HG03175 (cell line): ENCODE measurements around the gene MAD1L1.
"Not testable (repeated sequence)": the region's sequence is repeated elsewhere in the genome, so short reads cannot be mapped to it uniquely, and the experiment has no call there.

Source experiments
- ATAC-seq: cut with Tn5 transposase; IDR thresholded peaks from one replicate; pipeline ENCODE4 v1.9.1; 2021; ENCODE audit warnings: mild to moderate bottlenecking, moderate library complexity; ENCODE audit not compliant: unreplicated experiment

The MAD1L1 gene

DNA sequence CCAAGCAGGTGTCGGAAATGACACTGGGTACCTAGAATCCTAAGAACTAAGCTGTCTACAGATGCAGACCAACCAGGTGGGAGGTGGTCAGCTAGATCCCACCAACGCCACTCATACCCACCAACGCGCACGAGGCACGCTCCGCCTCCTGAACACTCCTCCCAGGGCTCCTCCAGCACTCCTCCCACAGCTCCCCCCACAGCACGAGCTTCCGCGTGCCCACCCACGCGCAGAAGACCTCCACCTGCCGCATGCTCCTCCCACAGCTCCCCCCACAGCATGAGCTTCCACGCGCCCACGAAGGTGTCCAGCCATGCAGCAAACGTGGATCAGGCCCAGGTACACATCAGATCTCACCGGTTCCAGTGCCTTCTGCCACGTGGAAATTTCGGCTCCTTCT is 196.0 kb downstream of the MAD1L1 start:
- no peak for ATAC-seq

- ATAC-seq: not testable (repeated sequence)
These were observed 196.5 kb downstream of the MAD1L1 start for GRCh38 chr7:2036201-2036600.

- no peak for ATAC-seq
These were observed 198.2 kb downstream of the MAD1L1 start for GRCh38 chr7:2034291-2035201.

GRCh38 chr7:2033586-2034135 is 199.1 kb downstream of the MAD1L1 start:
- ATAC-seq: no peak

DNA sequence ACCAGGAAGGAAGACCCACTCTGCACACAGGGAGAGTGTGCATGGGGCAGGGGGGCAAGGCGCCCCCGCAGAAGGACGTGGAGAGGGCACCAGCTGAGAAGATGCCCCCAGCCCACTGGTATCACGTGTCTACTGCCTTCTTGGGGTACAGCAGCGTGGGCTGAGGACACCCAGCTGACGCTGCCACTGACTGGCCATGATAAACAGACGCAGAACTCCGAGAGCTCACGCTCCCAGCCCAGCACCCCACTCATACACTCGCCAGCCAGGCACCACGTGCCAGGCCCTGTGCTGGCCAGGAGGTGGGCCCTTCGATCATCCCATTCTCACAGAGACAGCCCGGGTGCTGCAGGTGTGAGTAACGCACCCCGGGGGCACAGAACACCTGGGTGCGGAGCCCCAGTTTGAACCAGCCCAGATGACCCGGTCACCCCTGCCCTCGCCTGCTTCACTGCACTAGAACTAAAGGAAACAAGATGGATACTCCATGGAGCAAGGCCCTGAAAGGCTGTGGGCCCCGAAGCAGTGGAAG is 199.8 kb downstream of the MAD1L1 start:
- no peak for ATAC-seq

DNA sequence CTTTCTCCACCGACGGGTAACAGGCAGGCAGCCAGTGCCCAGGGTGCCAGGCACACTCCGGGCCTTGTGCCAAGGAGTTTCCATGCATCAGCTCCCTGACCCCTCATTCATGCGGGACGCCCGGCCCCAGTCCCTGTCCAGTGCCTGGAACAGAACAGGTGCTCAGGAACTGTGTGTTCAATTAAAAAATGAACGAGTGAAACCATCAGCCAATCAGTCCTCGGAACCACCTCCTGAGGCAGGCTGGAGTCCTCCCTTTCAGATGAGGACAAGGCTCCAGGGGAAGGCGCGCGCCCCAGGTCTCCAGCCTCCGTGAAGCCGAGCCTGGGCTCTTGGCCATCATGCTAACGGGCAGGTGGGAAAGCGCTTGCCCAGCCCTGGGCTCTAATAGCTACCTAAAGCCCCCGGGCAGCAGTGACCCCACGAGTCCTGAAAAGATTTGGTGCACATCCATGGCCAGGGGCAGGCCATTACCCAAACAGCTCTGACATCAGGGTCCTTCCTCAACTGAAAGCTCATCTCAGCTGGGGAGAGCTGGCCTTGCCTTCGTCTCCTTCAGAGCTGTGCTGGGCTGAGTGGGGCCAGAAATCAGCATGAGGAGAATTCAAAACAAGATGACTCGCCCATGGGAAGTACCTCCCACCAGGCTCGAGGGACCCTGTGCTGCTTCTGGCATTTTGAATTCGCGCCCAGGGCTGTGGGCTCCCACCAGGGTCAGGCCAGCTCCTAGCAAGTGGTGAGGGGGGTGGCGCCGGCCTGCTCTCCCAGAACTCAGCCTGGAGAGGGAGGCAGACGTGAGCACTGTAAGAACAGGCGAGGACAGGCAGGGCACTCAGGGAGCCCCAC is 200.5 kb downstream of the MAD1L1 start:
- ATAC-seq: no peak

GRCh38 chr7:2031451-2031845 is 201.3 kb downstream of the MAD1L1 start:
- ATAC-seq: no peak

GRCh38 chr7:2030475-2031450 is 202.0 kb downstream of the MAD1L1 start:
- no peak for ATAC-seq

GRCh38 chr7:2029936-2030335 is 202.8 kb downstream of the MAD1L1 start:
- ATAC-seq: no peak

DNA sequence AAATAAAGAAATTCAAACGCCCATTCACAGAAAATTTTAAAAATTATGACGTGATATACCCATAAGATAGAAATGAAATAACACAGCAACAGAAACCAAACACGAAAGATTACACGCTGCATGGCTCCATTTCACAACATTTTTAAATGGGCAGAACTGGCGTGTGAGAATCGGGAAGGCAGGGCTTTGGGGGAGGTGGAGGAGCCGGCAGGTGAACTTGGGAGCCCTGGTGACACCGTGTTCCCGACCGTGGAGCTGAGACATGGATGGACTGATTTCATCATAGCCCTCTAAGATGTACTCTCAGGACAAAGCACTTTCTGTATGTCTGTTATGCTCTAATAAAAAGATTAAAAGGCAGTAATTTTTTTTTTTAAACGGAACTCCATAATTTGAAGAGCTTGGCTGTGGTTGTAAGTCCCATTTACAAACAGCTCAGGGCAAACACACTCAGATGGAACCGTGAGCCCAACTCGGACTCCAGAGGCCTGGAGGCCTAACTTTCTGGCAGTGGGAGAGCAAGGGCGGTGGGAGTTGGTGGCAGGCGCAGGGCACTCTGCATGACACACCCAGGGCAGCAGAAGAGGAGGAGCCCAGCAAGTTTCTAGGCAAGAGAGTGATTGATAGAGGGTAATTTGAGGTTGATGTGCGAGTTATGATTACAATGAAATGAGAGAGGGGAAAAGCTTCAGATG is 203.4 kb downstream of the MAD1L1 start:
- no peak for ATAC-seq

DNA sequence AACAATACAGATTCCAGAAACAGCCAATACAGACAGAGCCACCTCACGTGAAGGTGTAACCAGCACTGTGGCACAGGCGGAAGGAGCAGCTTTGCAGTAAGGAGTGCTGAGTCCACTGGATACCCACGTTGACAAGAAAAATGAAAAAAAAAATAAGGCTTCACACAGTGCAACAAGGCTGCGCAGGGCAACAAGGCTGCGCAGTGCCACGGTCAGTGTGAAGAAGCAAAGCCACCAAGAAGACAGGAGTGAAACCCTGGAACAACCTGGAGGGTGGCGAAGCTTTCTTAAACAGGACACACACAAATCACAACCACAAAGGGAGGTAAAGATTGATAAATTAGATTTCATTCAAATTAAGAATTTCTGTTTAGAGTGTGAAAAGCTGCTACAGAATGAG is 204.0 kb downstream of the MAD1L1 start:
- ATAC-seq: no peak

DNA sequence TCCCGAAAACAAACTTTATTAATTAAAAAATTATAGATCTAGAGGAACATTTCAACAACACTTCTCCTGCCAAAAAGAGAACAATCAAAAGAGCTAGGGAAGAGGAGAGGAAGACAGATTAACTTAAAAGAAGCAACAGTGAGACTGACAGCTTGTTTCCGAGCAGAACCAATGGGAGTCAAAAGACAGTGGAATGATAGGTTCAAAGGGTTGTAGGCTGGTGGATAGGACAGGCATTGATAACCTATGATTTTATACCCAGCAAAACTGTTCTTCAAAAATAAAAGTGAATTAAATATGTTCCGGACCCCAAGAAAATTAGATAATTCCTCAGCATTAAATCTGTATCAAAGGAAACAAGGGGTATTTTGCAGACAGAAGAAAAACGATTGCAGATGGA is 207.6 kb downstream of the MAD1L1 start:
- no peak for ATAC-seq

GRCh38 chr7:2024567-2024918 is 208.2 kb downstream of the MAD1L1 start:
- no peak for ATAC-seq

DNA sequence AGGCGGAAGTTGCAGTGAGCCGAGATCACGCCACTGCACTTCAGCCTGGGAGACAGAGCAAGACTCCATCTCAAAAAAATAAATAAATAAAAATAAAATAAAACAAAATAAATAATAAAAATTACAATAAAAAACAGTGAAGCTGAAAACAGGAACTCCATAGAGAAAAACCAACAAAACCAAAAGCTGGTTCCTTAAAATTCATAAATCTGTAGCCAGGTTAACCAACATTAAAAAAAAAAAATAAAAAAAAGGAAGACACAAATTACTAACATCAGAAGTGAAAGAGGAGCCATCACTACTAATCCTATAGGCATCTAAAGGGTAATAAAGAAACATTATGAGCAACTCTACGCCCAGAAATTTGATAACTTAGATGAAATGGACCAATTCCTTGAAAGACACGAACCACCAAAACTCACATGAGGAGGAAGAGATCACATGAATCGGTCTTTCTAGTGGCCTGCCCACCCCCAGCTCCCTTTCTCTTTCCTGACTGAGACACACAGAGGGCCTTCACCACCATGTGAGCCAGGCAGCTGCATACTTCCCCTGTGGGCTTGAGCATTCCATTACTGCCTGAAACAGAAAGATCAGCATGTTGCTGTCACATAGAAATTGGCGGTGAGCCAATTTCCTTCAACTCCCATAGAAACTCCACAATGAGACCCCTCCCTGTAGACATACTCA is 208.7 kb downstream of the MAD1L1 start:
- no peak for ATAC-seq

- no peak for ATAC-seq
These were observed 210.0 kb downstream of the MAD1L1 start for GRCh38 chr7:2022737-2023250.

GRCh38 chr7:2022021-2022409 is 210.7 kb downstream of the MAD1L1 start:
- no peak for ATAC-seq

GRCh38 chr7:2019711-2020511 is 212.8 kb downstream of the MAD1L1 start:
- ATAC-seq: no peak

DNA sequence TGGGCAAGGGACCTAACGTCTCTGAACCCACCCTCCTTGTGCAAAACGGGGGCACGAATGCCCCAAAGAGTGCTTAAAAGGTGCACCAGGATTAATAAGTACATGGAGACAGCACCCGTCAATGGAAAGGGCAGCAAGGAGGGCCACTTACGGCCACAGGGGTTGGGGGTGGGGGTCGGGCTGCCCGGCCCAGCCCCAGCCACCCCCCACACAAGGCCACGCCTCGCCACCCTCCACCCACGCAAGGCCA is 213.4 kb downstream of the MAD1L1 start:
- ATAC-seq: no peak
